K562 (cell line): Measurements from ENCODE around the gene WIPF3. TPM values are rescaled to one million over a fixed set of nuclear protein-coding genes. Genes with fewer than 3 reads are reported as not detected.

Experiments
- ATAC-seq: fragments of 200-7000 bp; cut with Tn5 transposase; 3 replicates; pipeline ENCODE4 v1.9.1; 2020; ENCODE audit warnings: moderate library complexity
- BruUV-seq: library from RNA; stranded (reverse); fragments of 400-500 nt; replicated peaks from 2 replicates; lab custom pipeline; 2021; lab: Mats Ljungman, UMichigan
- CTCF ChIA-PET: fragments of 300-600 bp; formaldehyde crosslinking; extraction: SDS; loops from one replicate; lab custom pipeline; 2021; ENCODE audit warnings: low intra/inter-chr PET ratio; lab: Yijun Ruan, JAX
- POLR2A ChIA-PET: fragments of 300-600, 350-650 bp; sonication (Branson Sonifier 250); formaldehyde crosslinking; extraction: SDS; loops from one replicate; lab custom pipeline; 2021; ENCODE audit warnings: antibody characterized with exemption, inconsistent platforms; lab: Yijun Ruan, JAX
- DNase-seq, 4 experiments: peaks; one replicate each; pipeline versions ENCODE4 v3.0.0 to v3.0.0-alpha.2; 2011 to 2018; ENCODE audit warnings: low spot score in 3 of 4, mixed read lengths in 3 of 4; ENCODE audit errors: extremely low read depth in 1 of 4
- FAIRE-seq: peaks from 2 replicates; lab custom pipeline; 2011; peaks lifted over from hg19 to GRCh38; lab: Jason Lieb, UNC
- H2AFZ ChIP-seq: 2 replicates; pipeline ENCODE4 v1.6.0; 2011; ENCODE audit warnings: low read depth, low read length, control low read depth, inconsistent platforms
- H3K27ac ChIP-seq: fragments of 200-600 bp; 3 replicates; pipeline ENCODE4 v1.8.0; 2011; ENCODE audit warnings: low read depth, mild to moderate bottlenecking, control low read depth, inconsistent platforms, low read length, moderate library complexity, mixed read lengths; ENCODE audit errors: extremely low read depth
- H3K27me3 ChIP-seq, 2 experiments: fragments of 300-600 bp in 1 of 2; 2 replicates in 1 of 2; 3 replicates in 1 of 2; pipeline versions ENCODE4 v1.6.0 to v1.8.0; 2011; ENCODE audit warnings: inconsistent platforms in 2 of 2, low read length in 2 of 2, mild to moderate bottlenecking in 1 of 2, mixed read lengths in 1 of 2, moderate library complexity in 1 of 2; ENCODE audit not compliant: control insufficient read depth in 2 of 2, insufficient read depth in 2 of 2
- H3K36me3 ChIP-seq: fragments of 300-600 bp; 3 replicates; pipeline ENCODE4 v1.8.0; 2011; ENCODE audit warnings: mild to moderate bottlenecking, low read length, inconsistent platforms; ENCODE audit not compliant: control insufficient read depth, insufficient read depth
- H3K4me1 ChIP-seq, 2 experiments: fragments of 200-600 bp in 1 of 2; replicated peaks in 1 of 2; 2 replicates in 1 of 2; 3 replicates in 1 of 2; pipeline versions ENCODE4 v1.5.1 to v1.8.0; 2011; ENCODE audit warnings: inconsistent platforms in 2 of 2, low read length in 2 of 2, mild to moderate bottlenecking in 1 of 2, mixed read lengths in 1 of 2, moderate library complexity in 1 of 2; ENCODE audit not compliant: control insufficient read depth in 2 of 2, insufficient read depth in 2 of 2
- H3K4me2 ChIP-seq: 2 replicates; pipeline ENCODE4 v1.6.1; 2011; ENCODE audit warnings: low read length, control low read depth, inconsistent platforms, mixed read lengths; ENCODE audit not compliant: insufficient read depth
- H3K4me3 ChIP-seq: fragments of 200-600 bp; sonication (generic), shearing (Covaris generic); 2 replicates; pipeline ENCODE4 v1.5.1; 2016; ENCODE audit warnings: control low read depth, inconsistent platforms
- H3K79me2 ChIP-seq: fragments of 200-600 bp; 3 replicates; pipeline ENCODE4 v1.8.0; 2011; ENCODE audit warnings: low read length, inconsistent platforms; ENCODE audit not compliant: control insufficient read depth, insufficient read depth
- H3K9ac ChIP-seq, 2 experiments: 2 replicates each; pipeline versions ENCODE4 v1.6.0 to v1.6.1; 2011; ENCODE audit warnings: low read depth in 2 of 2, low read length in 2 of 2, control low read depth in 1 of 2, inconsistent platforms in 1 of 2, mild to moderate bottlenecking in 1 of 2, mixed read lengths in 1 of 2; ENCODE audit not compliant: insufficient read depth in 1 of 2
- H3K9me1 ChIP-seq: one replicate; pipeline ENCODE4 v1.6.0; 2011; ENCODE audit warnings: inconsistent platforms, mild to moderate bottlenecking, low read length, moderate library complexity; ENCODE audit not compliant: control insufficient read depth, insufficient read depth
- H3K9me3 ChIP-seq: replicated peaks from 2 replicates; pipeline ENCODE4 v1.5.1; 2011; ENCODE audit warnings: low read depth, low read length, inconsistent platforms; ENCODE audit not compliant: control insufficient read depth, insufficient read depth
- H4K20me1 ChIP-seq: replicated peaks from 2 replicates; pipeline ENCODE4 v1.6.1; 2011; ENCODE audit warnings: low read length, inconsistent platforms, mixed read lengths; ENCODE audit not compliant: control insufficient read depth, insufficient read depth
- ATF3 ChIP-seq, 2 experiments: fragments of 450-650 bp in 1 of 2; sonication (generic) in 1 of 2; formaldehyde crosslinking in 1 of 2; IDR thresholded peaks in 1 of 2; conservative IDR thresholded peaks in 1 of 2; 2 replicates each; pipeline versions ENCODE4 v1.6.1 to v1.8.1; 2016 to 2023; ENCODE audit warnings: mild to moderate bottlenecking in 2 of 2, moderate library complexity in 2 of 2, inconsistent platforms in 1 of 2, missing genetic modification reagents in 1 of 2
- CBFA2T3 ChIP-seq: fragments of 450-650 bp; IDR thresholded peaks from 2 replicates; pipeline ENCODE4 v1.6.1; 2017
- CEBPG ChIP-seq, 3 experiments: fragments of 200-800 bp in 1 of 3; sonication (Bioruptor generic) in 1 of 3; sonication (generic) in 1 of 3; formaldehyde crosslinking in 1 of 3; IDR thresholded peaks in 2 of 3; conservative IDR thresholded peaks in 1 of 3; 2 replicates each; pipeline versions ENCODE4 v1.6.1 to v1.8.0; 2016 to 2022; ENCODE audit warnings: missing compliant biosample characterization in 2 of 3, missing genetic modification characterization in 2 of 3, mild to moderate bottlenecking in 1 of 3, missing genetic modification reagents in 1 of 3
- CXXC5 ChIP-seq: fragments of 250-450 bp; sonication (Bioruptor Pico); IDR thresholded peaks from 2 replicates; pipeline ENCODE4 v1.8.0; 2022; ENCODE audit warnings: inconsistent platforms, mild to moderate bottlenecking, moderate library complexity
- PTBP1 ChIP-seq: fragments of 200-400 bp; formaldehyde crosslinking; IDR thresholded peaks from 2 replicates; pipeline ENCODE4 v1.6.1; 2017; ENCODE audit warnings: low read depth, low read length
- SMAD4 ChIP-seq: fragments of 250-450 bp; sonication (Bioruptor Pico); conservative IDR thresholded peaks from 2 replicates; pipeline ENCODE4 v1.8.0; 2021; ENCODE audit warnings: inconsistent platforms, mild to moderate bottlenecking, moderate library complexity
- ZKSCAN1 ChIP-seq: fragments of 150-350 bp; IDR thresholded peaks from 2 replicates; pipeline ENCODE4 v1.6.1; 2016; ENCODE audit warnings: low read depth, low read length
- WGBS: fragments of 100-300 bp; shearing (Covaris generic); methylation state at CpG from one replicate; pipeline ENCODE4 v1.1.6; 2016; ENCODE audit warnings: low coverage, mixed read lengths; ENCODE audit not compliant: insufficient coverage; ENCODE audit errors: missing lambda C conversion rate; 5-methylcytosine and 5-hydroxymethylcytosine counted together
- in situ Hi-C: fragments of 300-500 bp; cut with MboI; formaldehyde crosslinking; loops from 4 replicates; pipeline ENCODE4 v1.15.0; 2018; ENCODE audit warnings: inconsistent platforms, mixed read lengths
- intact Hi-C: fragments of 100-400 bp; cut with micrococcal nuclease; formaldehyde crosslinking; loops from 2 replicates; pipeline ENCODE4 v1.14.2; 2022
- polyA plus RNA-seq, 8 experiments: library from polyadenylated mRNA; depleted of rRNA in 4 of 8; stranded (reverse) in 5 of 8; unstranded in 3 of 8; fragments of >200 nt; fragmentation: Nextera tagmentation in 2 of 8; fragmentation: Illumina TruSeq in 1 of 8; extraction: Ambion mirVana in 2 of 8; extraction: Trizol in 1 of 8; gene quantifications; 2 replicates each; pipeline versions ENCODE4 v1.2.1 to v1.2.3, GENCODE V29; 2011 to 2014; ENCODE audit warnings: inconsistent platforms in 1 of 8, missing spikeins in 1 of 8
- total RNA-seq, 7 experiments: library from RNA; depleted of rRNA in 6 of 7; stranded (reverse); fragments of >200 nt in 6 of 7; fragmentation: Illumina TruSeq in 2 of 7; extraction: Trizol in 2 of 7; gene quantifications; 2 replicates each; pipeline versions ENCODE4 v1.2.1 to v1.2.3, GENCODE V29; 2011 to 2021; ENCODE audit warnings: low replicate concordance in 1 of 7
- TF ChIP-seq, protein P1 (sequence below): fragments of 250-450 bp; sonication (Bioruptor Pico); IDR thresholded peaks from 2 replicates; pipeline ENCODE4 v1.5.0; 2021; ENCODE audit warnings: mild to moderate bottlenecking, moderate library complexity

Gene WIPF3
- total and polyA plus RNA-seq, 9 of the 15 experiments (the other 6 are each of a cell fraction or from before 2014, with no cell fraction given) = 0.18 to 3.2 (median 1.7) TPM

DNA sequence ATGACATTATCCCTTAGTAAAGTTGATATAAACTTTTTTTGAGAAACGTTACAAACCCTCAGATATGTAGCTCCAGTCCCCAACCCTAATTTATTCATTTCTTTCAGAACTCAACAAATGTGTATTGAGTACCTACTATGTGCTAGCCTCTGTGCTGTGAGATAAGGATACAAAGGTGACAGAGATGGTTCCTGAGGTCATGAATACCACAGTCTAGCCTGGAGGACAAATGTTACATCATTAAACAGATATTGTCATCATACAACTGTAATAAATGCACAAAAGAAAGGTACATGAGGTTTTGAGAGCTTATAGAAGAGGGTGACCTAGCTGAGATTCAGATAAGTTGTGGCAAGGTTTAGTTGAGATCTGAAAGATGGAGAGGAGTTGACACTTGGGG lies 4.4 kb upstream of the WIPF3 start:
- no peak for ATAC-seq
- Histone ChIP-seq H3K27ac (no peak overlapping the region), H3K9me3 (no peaks in the 10 kb centered on the region), H3K9me1 (no peaks in the 10 kb centered on the region), H2AFZ (no peak overlapping the region), H4K20me1 (no peaks in the 10 kb centered on the region), H3K36me3 (no peaks in the 10 kb centered on the region), H3K4me3 (no peak overlapping the region), H3K79me2 (no peaks in the 10 kb centered on the region), H3K27me3 (0 out of 5 replicates have a peak, but pooled peaks cover 0 to 7% of the 10 kb centered on the region in 2 experiments), H3K9ac (no peak overlapping the region), H3K4me1 (peaks cover 21 to 31% of the 10 kb centered on the region in 2 experiments), H3K4me2 (no peak overlapping the region; the same call in 1 of the 2 replicates)
- no peak for DNase-seq
- 0% methylated on average over 1 of the region's 1 CpG for WGBS
- POLR2A ChIA-PET = interaction anchor here (0.8 to 1.7 kb wide), 3 partner anchors 8 to 45 kb away, joined by 4 to 7 read pairs (median 4); no protein-coding TSS in a partner anchor
- in situ Hi-C loops (no loop called here), intact Hi-C loops (no loop called here)
- TF ChIP-seq ATF3 (IDR thresholded peaks at IDR 0.05) (peak; percentile 66), ATF3 (CRISPR knock-in tag; conservative IDR thresholded peaks at IDR 0.05) (no peak), CBFA2T3 (peak; percentile 22; the same call in 1 of the 2 replicates), CEBPG (CRISPR knock-in tag; IDR thresholded peaks at IDR 0.05) (no peak), CEBPG (tag; conservative IDR thresholded peaks at IDR 0.05 in 1 of 2, IDR thresholded peaks at IDR 0.05 in 1 of 2) (0 out of 4 replicates have a peak, but pooled peaks of 1 of the 2 experiments have one; percentile 36), PTBP1 (no peak), CXXC5 (CRISPR knock-in tag) (no peak), SMAD4 (CRISPR knock-in tag) (peak; percentile 61), ZKSCAN1 (peak; percentile 97)
- TF ChIP-seq, protein P1, sequence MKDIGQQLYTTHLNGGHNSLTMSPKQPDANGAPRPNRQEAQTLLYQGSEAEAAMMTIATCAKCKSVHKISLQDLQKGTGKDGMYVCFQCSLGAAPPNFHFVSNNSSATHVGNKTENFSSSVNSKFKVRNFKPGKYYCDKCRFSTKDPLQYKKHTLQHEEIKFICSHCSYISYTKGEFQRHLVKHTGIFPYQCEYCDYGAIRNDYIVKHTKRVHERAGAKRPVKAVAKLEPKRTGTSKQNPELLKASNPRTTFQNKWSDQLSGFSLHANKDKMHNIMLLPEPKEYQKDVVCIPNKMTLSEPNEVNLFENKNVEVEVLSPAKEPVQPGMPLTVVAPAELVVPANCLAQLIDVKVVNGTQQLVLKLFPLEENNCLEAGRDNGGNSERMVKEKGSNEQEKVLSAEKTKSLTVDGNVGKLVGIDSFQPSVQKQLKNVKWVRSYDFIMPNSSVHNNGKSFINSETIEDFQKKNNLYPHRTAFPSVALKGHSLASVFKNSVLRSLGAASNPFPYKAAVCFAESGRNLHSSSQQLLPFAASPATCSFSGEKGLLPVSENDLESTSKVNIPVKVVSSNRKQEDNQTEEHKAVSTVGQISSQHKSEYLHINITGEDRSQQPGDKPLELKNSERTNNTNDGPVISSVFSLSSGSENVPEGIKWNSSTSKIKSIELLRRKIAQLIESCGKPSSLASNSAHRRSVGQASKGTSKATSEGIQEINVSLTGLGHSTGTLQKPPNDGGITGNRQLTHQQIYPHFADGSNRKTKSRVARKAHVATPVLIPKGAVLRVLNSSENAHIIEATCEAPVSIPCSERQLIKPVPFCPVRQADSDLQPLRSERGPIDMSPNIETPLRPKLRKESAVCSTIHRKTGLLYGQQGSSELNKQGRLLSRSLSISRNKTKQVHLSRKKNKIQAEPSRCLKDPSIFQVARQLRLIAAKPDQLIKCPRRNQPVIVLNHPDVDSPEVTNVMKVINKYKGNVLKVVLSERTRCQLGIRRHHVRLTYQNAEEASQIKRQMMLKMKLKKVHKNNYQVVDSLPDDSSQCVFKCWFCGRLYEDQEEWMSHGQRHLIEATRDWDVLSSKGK (CRISPR knock-in tag) = no peak
- BruUV-seq = no TSS peak
- FAIRE-seq = peak; percentile 6
- CTCF ChIA-PET = no interaction called here
